Measurements from ENCODE around the gene SCYGR8. TPM values are rescaled to one million over a fixed set of nuclear protein-coding genes. Genes with fewer than 3 reads are reported as not detected.

The SCYGR8 gene
- total and polyA plus RNA-seq, 2 donors (not counting 1 experiment from before 2014, with no cell fraction given) = not detected

GRCh38 chr2:227765788-227766372, 20.2 kb downstream of the SCYGR8 start:
- Histone ChIP-seq H3K27me3 (replicated peaks in 1 of 4; ENCODE audit: control extremely low read depth in 1 of 4, control insufficient read depth in 3 of 4, insufficient read depth in 4 of 4, low read length in 3 of 4) (no peaks in the 10 kb centered on the region), H3K27ac (ENCODE audit: low read length in 2 of 2) (no peak overlapping the region), H3K9ac (ENCODE audit: low read length) (no peak overlapping the region), H3K4me1 (ENCODE audit: control insufficient read depth in 2 of 2, insufficient read depth in 2 of 2, low read length in 2 of 2) (no peaks in the 10 kb centered on the region), H4K20me1 (ENCODE audit: control insufficient read depth, insufficient read depth, low read length, poor library complexity, severe bottlenecking) (no peaks in the 10 kb centered on the region), H2AFZ (ENCODE audit: insufficient read depth, low read depth, low read length, poor library complexity, severe bottlenecking) (peak overlapping the region; percentile 32), H3K36me3 (replicated peaks in 1 of 2; ENCODE audit: control extremely low read depth in 1 of 2, control insufficient read depth in 1 of 2, extremely low read depth in 1 of 2, insufficient read depth in 2 of 2, low read length in 1 of 2) (no peaks in the 10 kb centered on the region), H3K9me3 (ENCODE audit: control extremely low read depth in 1 of 3, control insufficient read depth in 2 of 3, insufficient read depth in 1 of 3, low read length in 2 of 3) (no peaks in the 10 kb centered on the region), H3K4me3 (ENCODE audit: control extremely low read depth in 1 of 5, extremely low read depth in 1 of 5, insufficient read depth in 1 of 5, low read depth in 2 of 5, low read length in 4 of 5) (no peak overlapping the region), H3K79me2 (ENCODE audit: control insufficient read depth, insufficient read depth, low read length) (no peaks in the 10 kb centered on the region), H3K4me2 (replicated peaks; ENCODE audit: low read depth, low read length, poor library complexity, severe bottlenecking) (no peak overlapping the region)
- no peak for TF ChIP-seq CTCF (IDR thresholded peaks at IDR 0.05)
- no peak for TF ChIP-seq EZH2 (IDR thresholded peaks at IDR 0.05; ENCODE audit: borderline replicate concordance, insufficient read depth, low read depth, low read length, poor library complexity, severe bottlenecking)
- ChIA-PET CTCF (interaction anchor here (0.5 to 3.7 kb wide), 36 partner anchors 8 to 745 kb away, joined by 3 to 55 read pairs (median 4); partner anchors contain the start of gene AGFG1), POLR2A (interaction anchor here (0.6 kb wide), 1 partner anchor 283 kb away, joined by 7 read pairs; no protein-coding TSS in a partner anchor)
- Mint-ChIP-seq H3K27me3 (peaks cover 3% of the 10 kb centered on the region), H3K4me3 (no peak overlapping the region), H3K9me3 (ENCODE audit: insufficient read depth) (no peaks in the 10 kb centered on the region), H3K4me1 (no peaks in the 10 kb centered on the region), H3K27ac (no peak overlapping the region)
- WGBS (ENCODE audit: insufficient coverage) = 86% methylated on average over 2 of the region's 4 CpGs
- intact Hi-C loops (cut with micrococcal nuclease) = loop anchor here (1.0 to 2.0 kb wide), 4 partner anchors 293 to 528 kb away; partner anchors contain the start of gene AGFG1
- ATAC-seq (ENCODE audit: low read depth) (no peak), DNase-seq (no peak)

- Histone ChIP-seq H3K9ac (ENCODE audit: low read length) (no peak overlapping the region), H3K4me1 (ENCODE audit: control insufficient read depth in 2 of 2, insufficient read depth in 2 of 2, low read length in 2 of 2) (no peaks in the 10 kb centered on the region), H3K79me2 (ENCODE audit: control insufficient read depth, insufficient read depth, low read length) (no peaks in the 10 kb centered on the region), H3K27me3 (replicated peaks in 1 of 4; ENCODE audit: control extremely low read depth in 1 of 4, control insufficient read depth in 3 of 4, insufficient read depth in 4 of 4, low read length in 3 of 4) (no peaks in the 10 kb centered on the region), H2AFZ (ENCODE audit: insufficient read depth, low read depth, low read length, poor library complexity, severe bottlenecking) (peak overlapping the region; percentile 32), H3K36me3 (replicated peaks in 1 of 2; ENCODE audit: control extremely low read depth in 1 of 2, control insufficient read depth in 1 of 2, extremely low read depth in 1 of 2, insufficient read depth in 2 of 2, low read length in 1 of 2) (no peaks in the 10 kb centered on the region), H3K9me3 (ENCODE audit: control extremely low read depth in 1 of 3, control insufficient read depth in 2 of 3, insufficient read depth in 1 of 3, low read length in 2 of 3) (no peaks in the 10 kb centered on the region), H4K20me1 (ENCODE audit: control insufficient read depth, insufficient read depth, low read length, poor library complexity, severe bottlenecking) (no peaks in the 10 kb centered on the region), H3K27ac (ENCODE audit: low read length in 2 of 2) (no peak overlapping the region), H3K4me2 (replicated peaks; ENCODE audit: low read depth, low read length, poor library complexity, severe bottlenecking) (no peak overlapping the region), H3K4me3 (ENCODE audit: control extremely low read depth in 1 of 5, extremely low read depth in 1 of 5, insufficient read depth in 1 of 5, low read depth in 2 of 5, low read length in 4 of 5) (no peak overlapping the region)
- intact Hi-C loops (cut with micrococcal nuclease) = loop anchor here (1.0 to 2.0 kb wide), 4 partner anchors 294 to 528 kb away; partner anchors contain the start of gene AGFG1
- TF ChIP-seq EZH2 (IDR thresholded peaks at IDR 0.05; ENCODE audit: borderline replicate concordance, insufficient read depth, low read depth, low read length, poor library complexity, severe bottlenecking) (no peak), CTCF (IDR thresholded peaks at IDR 0.05) (peak; percentile 86)
- POLR2A ChIA-PET = interaction anchor here (0.6 kb wide), 1 partner anchor 283 kb away, joined by 7 read pairs; no protein-coding TSS in a partner anchor
- CTCF ChIA-PET = interaction anchor here (0.5 to 3.7 kb wide), 34 partner anchors 10 to 746 kb away, joined by 3 to 55 read pairs (median 5); partner anchors contain the start of gene AGFG1
- Mint-ChIP-seq H3K27me3 (peaks cover 3% of the 10 kb centered on the region), H3K4me1 (no peaks in the 10 kb centered on the region), H3K9me3 (ENCODE audit: insufficient read depth) (no peaks in the 10 kb centered on the region), H3K4me3 (no peak overlapping the region), H3K27ac (no peak overlapping the region)
- ATAC-seq (ENCODE audit: low read depth) (peak; percentile 88), DNase-seq (peak; percentile 72)
- WGBS (ENCODE audit: insufficient coverage) = 34% methylated on average over 11 of the region's 11 CpGs
These were observed 20.7 kb downstream of the SCYGR8 start for GRCh38 chr2:227766373-227766883.

Measured in B cell (primary cell).